ENCODE data around the gene NUMA1.

Gene NUMA1

GRCh38 chr11:72120930-72121329 is 40.6 kb upstream of the NUMA1 start:
- H3K27ac ChIP-seq = no peak overlapping the region
- TF ChIP-seq ZFX (IDR thresholded peaks at IDR 0.05) (no peak), CTCF (conservative IDR thresholded peaks at IDR 0.05) (no peak)

GRCh38 chr11:72119198-72119597 is 38.9 kb upstream of the NUMA1 start:
- no peak overlapping the region for H3K27ac ChIP-seq
- no peak for TF ChIP-seq ZFX (IDR thresholded peaks at IDR 0.05)
- TF ChIP-seq CTCF (conservative IDR thresholded peaks at IDR 0.05) = no peak

GRCh38 chr11:72116019-72116755 is 35.8 kb upstream of the NUMA1 start:
- TF ChIP-seq CTCF (conservative IDR thresholded peaks at IDR 0.05) (no peak), ZFX (IDR thresholded peaks at IDR 0.05) (no peak)
- H3K27ac ChIP-seq = no peak overlapping the region

- H3K27ac ChIP-seq = no peak overlapping the region
- TF ChIP-seq CTCF (conservative IDR thresholded peaks at IDR 0.05) = no peak
- TF ChIP-seq ZFX (IDR thresholded peaks at IDR 0.05) = no peak
Observed at GRCh38 chr11:72114570-72114969, 34.2 kb upstream of the NUMA1 start.

GRCh38 chr11:72112978-72113808 is 32.9 kb upstream of the NUMA1 start:
- no peak for TF ChIP-seq ZFX (IDR thresholded peaks at IDR 0.05)
- TF ChIP-seq CTCF (conservative IDR thresholded peaks at IDR 0.05) = no peak
- H3K27ac ChIP-seq = peak overlapping the region; percentile 82

GRCh38 chr11:72112143-72112977 is 32.0 kb upstream of the NUMA1 start, which contains the start of gene ANAPC15:
TSS of gene ANAPC15 (minus strand) at chr11:72112695. CDS start at chr11:72111276, 1,419 bp downstream.
- peak within 1 kb of the TSS; percentile 82 for H3K27ac ChIP-seq
- TF ChIP-seq ZFX (IDR thresholded peaks at IDR 0.05) = no peak
- TF ChIP-seq CTCF (conservative IDR thresholded peaks at IDR 0.05) = no peak
